Measurements from ENCODE around the gene STRA6. TPM values are rescaled to one million over a fixed set of nuclear protein-coding genes. Genes with fewer than 3 reads are reported as not detected.

The STRA6 gene
- polyA plus RNA-seq, 1 donor, result 0.68 TPM

- no peak for DNase-seq
These were observed 24.4 kb upstream of the STRA6 start for GRCh38 chr15:74226761-74227540.

DNA sequence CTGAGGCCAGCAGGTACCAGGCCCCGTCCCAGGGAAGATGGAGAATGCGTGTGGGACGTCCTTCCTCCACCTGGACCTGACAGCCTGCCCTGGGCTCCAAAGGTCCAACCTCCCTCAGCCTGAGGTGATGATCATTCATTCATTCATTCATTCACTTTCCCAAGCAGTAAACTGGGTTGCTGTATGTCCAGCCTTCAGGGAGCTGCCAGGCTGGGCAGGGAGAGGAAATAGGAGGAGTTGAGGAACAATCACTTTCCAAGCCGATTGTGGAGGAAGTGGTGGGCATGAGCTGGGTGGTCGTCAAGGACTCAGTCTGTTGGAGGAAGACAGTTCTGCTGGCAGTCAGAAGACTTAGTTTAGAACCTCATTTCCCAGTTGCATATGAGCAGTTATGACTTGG, 23.3 kb upstream of the STRA6 start:
- no peak for DNase-seq

DNA sequence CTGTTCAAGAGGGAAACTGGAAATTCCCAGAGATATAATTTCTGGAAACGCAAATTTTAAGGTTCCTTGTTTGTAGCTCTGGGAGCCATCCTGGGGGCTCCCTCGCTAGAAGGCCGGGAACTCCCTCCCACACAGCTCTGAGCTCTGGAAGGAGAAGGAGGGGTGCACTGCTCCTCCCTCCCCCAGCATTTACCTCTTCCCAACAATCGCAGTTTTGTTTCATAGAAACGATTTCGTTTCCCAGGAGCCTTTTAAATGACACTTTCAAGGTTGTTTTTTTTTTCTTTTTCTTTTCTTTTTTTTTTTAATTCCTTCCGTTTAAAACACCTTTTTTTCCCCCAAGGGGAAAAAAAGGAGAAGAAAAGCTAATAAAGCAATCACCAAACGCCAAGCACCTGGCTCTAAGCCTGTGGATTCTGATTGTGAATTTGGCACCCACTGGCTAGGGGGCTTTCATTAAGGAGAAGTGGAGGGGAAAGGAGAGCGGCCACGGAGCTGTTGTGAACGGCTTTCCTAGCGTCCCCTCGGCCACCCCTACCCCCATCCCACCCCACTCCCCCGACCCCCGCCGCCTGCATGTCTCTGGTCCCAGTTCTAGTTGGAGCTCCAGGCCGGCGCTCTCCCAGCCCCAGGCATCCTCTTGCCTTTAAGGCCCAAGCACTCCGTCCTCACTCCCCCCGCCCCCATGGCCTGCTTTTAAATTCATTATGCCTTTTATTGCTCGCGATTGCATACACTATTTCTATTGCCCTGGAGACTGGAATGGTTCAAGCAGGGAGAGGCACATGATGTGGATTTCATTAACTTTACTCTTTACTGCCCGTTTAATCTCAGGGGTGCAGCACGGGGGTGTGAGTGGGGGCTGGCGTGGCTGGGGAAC, 19.9 kb upstream of the STRA6 start:
- DNase-seq, result no peak

DNA sequence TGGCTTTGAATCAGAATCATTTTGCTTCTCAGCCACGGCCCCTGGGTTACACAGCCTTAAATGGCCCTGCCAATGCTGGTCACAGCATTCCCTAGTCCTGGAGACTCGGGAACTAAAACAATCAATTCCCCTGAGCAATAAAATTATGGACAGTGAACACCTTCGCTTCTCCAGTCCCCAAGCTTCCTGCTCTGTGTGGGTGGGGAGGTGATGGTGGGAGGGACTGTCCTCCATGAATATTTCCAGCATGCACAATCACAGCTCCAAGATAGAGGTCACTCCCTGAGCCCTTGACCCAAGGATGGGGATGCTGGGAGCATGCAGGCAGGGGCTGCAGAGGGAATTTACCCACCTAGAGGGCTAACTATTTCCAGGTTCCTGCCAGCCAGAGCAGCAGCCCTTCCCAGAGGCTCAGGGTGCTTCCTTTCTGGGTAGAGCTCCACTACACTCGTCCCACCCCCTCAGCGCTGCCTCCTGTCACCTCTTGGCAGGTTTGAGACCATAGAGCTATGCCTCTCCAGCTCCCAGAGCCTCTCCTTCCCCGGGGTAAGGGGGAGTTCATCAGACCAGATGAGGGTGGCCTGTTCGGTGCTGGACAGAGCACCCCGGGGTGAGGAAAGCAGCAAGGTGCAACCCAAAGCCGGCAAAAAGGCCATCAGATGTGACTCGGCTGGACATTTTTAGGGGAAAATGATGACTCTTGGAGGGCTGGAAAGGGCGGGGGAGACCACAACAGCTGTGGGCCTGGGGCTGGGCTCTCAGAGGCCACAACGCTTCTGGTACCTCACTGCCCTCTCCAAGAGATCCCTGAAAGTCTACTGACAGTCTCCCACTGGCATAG, 19.0 kb upstream of the STRA6 start:
- no peak for DNase-seq

DNA sequence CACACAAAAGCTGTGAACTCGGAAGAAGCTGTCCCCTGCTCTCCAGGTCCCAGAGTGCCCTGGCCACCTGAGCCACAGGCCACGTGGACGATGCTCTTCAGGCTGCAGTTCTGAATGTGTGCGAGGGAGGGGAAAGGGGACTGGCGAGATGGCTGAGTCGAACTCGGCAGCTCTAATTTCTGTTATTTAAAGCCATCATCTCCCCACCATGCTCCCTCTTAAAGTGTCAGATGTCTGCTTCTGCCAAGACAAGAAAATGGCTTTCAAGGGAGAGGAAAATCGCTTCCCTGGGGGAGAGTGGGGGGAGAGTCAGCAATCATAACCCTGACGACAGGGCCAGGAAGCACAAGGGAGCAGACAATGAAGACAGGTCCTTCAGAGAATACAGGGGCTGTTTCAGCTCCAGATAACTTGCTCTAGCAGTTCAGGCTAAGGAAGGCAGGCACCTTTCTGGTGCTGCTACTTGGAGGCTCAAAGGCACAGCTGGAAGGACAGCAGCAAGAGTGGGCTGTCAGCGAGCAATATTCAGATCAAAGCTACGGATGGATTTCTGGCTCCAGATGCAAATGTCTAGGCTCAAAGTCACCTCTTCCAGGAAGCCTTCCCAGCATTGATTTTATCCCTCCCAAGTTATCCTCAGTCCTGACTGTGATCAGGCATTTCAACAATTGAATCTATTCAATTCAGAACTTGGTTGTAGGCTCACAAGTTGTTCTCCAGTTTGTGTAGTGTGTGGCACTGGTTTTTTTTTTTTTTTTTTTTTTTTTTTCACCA, 18.1 kb upstream of the STRA6 start:
- no peak for DNase-seq

DNA sequence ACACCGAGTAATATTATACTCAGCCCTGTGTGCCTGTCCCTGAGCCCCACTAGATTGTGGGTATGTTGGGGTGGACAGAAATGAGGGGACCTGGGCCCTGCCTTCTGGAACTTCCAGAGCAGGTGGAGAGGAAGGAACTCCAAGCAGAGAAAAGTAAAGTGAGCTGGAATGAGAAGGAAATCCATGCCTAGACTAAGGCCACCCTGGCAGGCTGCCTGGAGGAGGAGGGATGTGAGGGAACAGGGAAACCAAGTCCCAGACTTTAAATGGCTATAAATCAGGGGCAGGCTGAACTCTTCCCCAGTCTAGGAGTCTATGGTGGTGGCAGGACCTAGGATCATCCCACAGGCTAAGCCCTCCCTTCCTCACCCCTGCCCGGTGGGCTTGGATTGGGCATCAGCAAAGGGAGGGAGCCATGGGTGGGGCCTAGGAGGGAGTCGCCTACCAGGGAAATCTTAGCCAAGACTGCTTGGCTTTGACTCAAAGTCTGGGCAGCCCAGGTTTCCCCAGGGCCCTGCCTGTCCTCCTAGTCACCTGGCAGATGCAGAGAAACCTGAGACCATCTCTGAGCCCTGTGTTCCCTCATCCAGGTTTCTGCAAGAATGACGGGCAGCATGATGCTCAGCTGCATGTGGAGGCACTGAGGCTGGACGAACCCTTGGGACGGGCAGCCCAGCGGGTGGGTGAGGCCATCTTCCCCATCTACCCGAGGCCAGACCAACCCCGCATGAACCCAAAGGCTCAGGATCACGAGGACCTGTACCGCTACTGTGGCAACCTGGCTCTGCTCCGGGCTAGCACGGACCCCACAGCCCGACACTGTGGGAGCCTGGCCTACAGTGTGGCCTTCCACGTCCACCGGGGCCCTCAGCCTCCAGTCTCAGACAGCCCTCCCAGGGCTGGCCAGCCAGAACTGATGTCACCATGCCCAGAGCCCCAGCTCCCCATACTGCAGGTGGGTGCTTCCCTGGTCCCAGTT, 15.6 kb upstream of the STRA6 start:
- DNase-seq, result no peak

GRCh38 chr15:74216949-74217348, 14.4 kb upstream of the STRA6 start:
- DNase-seq, result no peak

DNA sequence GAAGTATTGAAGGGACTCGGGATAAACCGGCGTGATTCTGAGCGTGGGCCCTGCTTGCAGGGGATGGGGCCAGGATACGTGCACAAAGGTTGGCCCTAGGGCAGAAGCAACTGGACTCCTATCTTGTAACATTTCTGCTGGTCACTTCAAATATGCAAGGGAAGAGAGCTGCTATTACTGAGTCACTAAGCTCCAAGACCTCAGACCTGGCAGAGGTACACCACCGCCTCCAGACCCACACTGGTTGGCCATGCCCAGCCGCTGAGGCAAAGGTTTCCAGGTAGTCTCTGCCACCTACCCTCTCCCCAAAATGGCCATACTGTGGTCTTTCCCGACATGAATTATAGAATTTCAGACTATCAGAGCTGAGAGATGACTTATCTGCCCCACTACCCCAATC, 13.4 kb upstream of the STRA6 start:
- DNase-seq, result no peak

DNA sequence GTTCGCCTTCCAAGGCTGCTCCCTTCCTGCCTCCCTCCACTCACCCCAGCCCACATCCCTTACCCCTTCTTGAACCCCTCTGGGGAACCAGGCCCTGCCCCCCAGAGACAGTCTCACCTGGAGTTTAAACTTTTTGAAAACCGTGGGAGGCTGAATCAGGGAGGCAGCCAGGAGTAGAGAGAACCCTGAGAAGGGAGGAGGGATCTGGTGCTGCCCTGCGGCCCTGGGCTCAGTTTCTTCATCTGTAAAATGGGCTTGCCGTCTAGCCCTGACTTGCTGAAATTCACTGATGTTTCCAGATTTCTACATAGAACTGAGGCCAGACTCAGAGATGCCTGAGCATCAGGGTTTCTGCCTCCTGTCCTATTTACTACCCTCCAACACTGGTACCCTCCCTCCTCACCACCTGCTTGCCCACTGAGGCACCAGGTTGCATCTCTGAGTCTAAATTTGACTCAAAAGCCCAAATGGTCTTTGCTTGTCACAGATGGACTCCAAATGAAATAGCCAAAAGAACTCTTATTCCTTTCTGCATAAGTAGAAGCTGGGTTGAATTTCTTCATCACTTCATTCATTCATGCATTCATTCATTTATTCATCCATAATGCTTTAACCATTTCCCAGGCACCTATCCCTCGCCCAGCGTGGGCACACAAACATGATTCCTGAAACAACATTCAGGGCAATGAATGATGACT, 11.9 kb upstream of the STRA6 start:
- DNase-seq, result no peak

DNA sequence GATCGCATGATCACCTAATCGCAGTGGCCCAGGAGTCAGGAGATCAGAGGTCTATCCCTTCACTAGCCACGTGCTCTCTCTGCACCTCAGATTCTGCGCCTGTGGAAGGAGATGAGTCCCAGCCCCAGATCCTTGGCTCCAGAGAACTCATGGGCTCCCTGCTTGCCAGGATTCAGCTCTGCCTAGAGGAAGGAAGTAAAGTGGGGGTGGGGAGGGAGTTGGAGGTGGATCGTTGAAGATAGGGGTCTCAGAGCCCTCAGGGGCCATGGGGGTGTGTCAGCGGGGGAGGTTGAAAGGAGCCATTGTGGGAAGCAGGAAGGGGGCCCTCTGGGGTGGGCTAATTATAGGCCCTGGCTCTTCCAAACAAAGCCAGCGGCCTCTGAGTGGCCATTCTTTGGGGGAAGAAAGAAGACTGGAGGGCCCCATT, 11.3 kb upstream of the STRA6 start:
- DNase-seq, result no peak

DNA sequence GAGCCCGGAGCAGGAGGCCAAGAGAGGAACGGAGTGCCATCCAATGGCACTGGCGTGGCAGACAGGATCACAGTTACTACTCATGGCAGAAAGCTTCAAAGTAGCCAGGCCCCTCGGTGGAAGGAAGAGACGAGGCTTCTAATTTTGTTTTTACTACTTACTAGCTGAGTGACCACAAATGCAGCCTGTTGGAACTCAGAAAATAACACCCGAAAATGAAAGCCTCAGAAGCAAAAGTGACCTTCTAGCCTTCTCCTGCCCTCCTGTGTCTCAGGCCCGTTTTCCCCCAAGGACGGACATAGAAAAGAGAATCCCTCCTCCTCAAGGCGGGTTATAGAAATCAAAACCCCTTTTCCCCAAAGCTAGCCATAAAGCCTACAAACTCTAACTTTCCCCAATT, 9.9 kb upstream of the STRA6 start:
- no peak for DNase-seq

DNA sequence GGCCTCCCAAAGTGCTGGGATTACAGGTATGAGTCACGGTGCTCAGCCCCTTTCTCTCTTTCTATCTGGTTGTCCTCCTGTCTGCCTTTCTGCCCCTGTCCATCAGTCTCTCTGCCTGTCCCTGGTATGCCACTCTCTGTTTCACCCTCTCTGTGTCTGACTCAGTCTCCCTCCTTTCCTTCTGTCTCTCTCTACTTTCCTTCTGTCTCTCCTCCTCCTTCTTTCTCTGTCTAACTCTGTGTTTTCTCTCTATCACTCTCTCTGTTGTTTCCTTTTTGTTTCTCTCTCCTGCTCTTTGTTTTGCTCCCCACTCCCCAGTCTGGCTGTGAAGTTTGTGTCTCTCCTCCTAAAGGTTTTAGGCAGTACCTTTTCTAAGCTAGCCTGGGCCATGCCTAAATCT, 9.1 kb upstream of the STRA6 start:
- no peak for DNase-seq

GRCh38 chr15:74210729-74211128, 8.1 kb upstream of the STRA6 start:
- no peak for DNase-seq

GRCh38 chr15:74209997-74210671, 7.5 kb upstream of the STRA6 start:
- no peak for DNase-seq

GRCh38 chr15:74209560-74209958, 7.0 kb upstream of the STRA6 start:
- no peak for DNase-seq

DNA sequence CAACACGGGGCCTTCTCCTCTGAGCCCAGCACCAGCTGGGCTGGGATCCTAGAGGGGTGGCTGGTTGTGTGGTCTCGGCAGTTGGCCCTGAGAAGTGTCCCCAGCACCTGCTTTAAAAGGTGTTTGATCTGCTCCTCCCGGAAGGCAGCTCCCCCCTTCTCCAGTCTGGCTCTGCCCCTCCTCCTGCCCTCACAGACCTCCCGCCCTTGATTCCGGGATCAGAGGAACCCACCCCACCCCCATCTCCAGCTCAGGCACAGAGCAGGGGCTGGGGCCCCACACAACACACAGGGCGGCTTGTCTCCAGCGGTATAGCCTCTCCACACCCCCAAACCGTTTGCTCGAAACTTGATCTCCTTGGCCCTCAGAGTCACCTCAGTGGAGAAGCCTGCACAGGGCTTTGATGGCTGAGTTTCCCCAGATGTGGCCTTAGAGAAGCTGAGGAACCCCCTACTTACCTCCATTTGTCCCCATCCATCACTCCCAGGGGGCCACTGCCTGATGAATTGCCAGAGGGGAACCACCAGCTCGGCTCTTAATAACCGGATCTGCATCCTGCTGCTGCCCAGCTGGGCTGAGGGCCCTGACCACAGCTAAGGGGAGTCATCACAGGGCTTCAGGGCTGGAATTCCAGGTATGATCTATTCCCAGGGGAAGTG, 6.4 kb upstream of the STRA6 start:
- DNase-seq, result no peak

GRCh38 chr15:74208496-74208895, 5.9 kb upstream of the STRA6 start:
- DNase-seq, result no peak

- no peak for DNase-seq
These were observed 5.3 kb upstream of the STRA6 start for GRCh38 chr15:74207652-74208440.

Data from hindlimb muscle (tissue), 1 donor.